Measurements from ENCODE around the gene DTX1. TPM values are rescaled to one million over a fixed set of nuclear protein-coding genes. Genes with fewer than 3 reads are reported as not detected.

DTX1 gene
- total RNA-seq, 1 donor from 2014 or later = 4.3 TPM

GRCh38 chr12:113058553-113058952 is 2.0 kb downstream of the DTX1 start:
- H3K4me3 Mint-ChIP-seq (ENCODE audit: unreplicated experiment) = no peak overlapping the region
- peaks cover 3% of the 10 kb centered on the region for H3K4me1 Mint-ChIP-seq (ENCODE audit: low read depth, unreplicated experiment)
- H3K36me3 Mint-ChIP-seq (ENCODE audit: unreplicated experiment) = no peaks in the 10 kb centered on the region
- H3K9me3 Mint-ChIP-seq (ENCODE audit: unreplicated experiment) = no peaks in the 10 kb centered on the region
- TF ChIP-seq CTCF (IDR thresholded peaks at IDR 0.05; ENCODE audit: partially characterized antibody, unreplicated experiment) = no peak
- H3K27me3 Mint-ChIP-seq (ENCODE audit: unreplicated experiment) = peaks cover 11% of the 10 kb centered on the region
- H3K27ac Mint-ChIP-seq (ENCODE audit: unreplicated experiment) = no peak overlapping the region
- no peak for DNase-seq

DNA sequence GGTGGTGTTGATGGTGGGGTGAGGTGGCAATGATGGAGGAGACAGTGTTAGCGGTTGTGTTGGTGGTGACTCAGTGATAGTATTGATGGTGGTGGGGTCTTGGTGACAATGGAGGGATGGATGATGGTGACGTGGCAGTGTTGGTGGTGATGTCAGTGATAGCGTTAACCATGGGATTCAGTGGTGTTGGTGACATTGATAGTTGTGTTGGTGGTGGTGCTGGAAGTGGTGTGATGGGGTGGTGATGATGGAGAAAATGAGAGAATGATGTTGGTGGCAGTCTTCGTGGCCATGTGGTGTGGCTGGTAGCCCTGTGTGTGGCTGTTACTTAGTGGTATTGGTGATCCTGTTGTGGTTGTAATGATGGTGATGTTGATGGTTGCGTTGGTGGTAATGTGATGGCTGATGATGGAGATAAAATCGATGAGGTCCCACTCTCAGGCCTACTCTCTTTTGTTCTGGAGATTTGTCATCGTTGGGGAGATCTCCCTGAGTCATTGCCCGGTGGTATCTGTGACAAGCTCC is 2.6 kb downstream of the DTX1 start:
- peaks cover 11% of the 10 kb centered on the region for H3K27me3 Mint-ChIP-seq (ENCODE audit: unreplicated experiment)

GRCh38 chr12:113060336-113060960 is 3.9 kb downstream of the DTX1 start:
- Mint-ChIP-seq H3K27me3 (ENCODE audit: unreplicated experiment) (peaks cover 9% of the 10 kb centered on the region), H3K4me3 (ENCODE audit: unreplicated experiment) (no peak overlapping the region), H3K4me1 (ENCODE audit: low read depth, unreplicated experiment) (peaks cover 9% of the 10 kb centered on the region), H3K36me3 (ENCODE audit: unreplicated experiment) (no peaks in the 10 kb centered on the region), H3K9me3 (ENCODE audit: unreplicated experiment) (peaks cover 3% of the 10 kb centered on the region), H3K27ac (ENCODE audit: unreplicated experiment) (no peak overlapping the region)
- TF ChIP-seq CTCF (IDR thresholded peaks at IDR 0.05; ENCODE audit: partially characterized antibody, unreplicated experiment) = no peak
- no peak for DNase-seq

More for the DNA sequence above, 2.6 kb downstream of the DTX1 start:
- Mint-ChIP-seq H3K4me1 (ENCODE audit: low read depth, unreplicated experiment) (peaks cover 3% of the 10 kb centered on the region), H3K27ac (ENCODE audit: unreplicated experiment) (no peak overlapping the region), H3K4me3 (ENCODE audit: unreplicated experiment) (no peak overlapping the region), H3K36me3 (ENCODE audit: unreplicated experiment) (no peaks in the 10 kb centered on the region), H3K9me3 (ENCODE audit: unreplicated experiment) (no peaks in the 10 kb centered on the region)
- no peak for DNase-seq
- TF ChIP-seq CTCF (IDR thresholded peaks at IDR 0.05; ENCODE audit: partially characterized antibody, unreplicated experiment) = no peak

- H3K9me3 Mint-ChIP-seq (ENCODE audit: unreplicated experiment) = peaks cover 3% of the 10 kb centered on the region
- H3K36me3 Mint-ChIP-seq (ENCODE audit: unreplicated experiment) = no peaks in the 10 kb centered on the region
- H3K4me1 Mint-ChIP-seq (ENCODE audit: low read depth, unreplicated experiment) = peaks cover 9% of the 10 kb centered on the region
- H3K27me3 Mint-ChIP-seq (ENCODE audit: unreplicated experiment) = peaks cover 9% of the 10 kb centered on the region
- DNase-seq = no peak
- H3K4me3 Mint-ChIP-seq (ENCODE audit: unreplicated experiment) = no peak overlapping the region
- no peak for TF ChIP-seq CTCF (IDR thresholded peaks at IDR 0.05; ENCODE audit: partially characterized antibody, unreplicated experiment)
- H3K27ac Mint-ChIP-seq (ENCODE audit: unreplicated experiment) = no peak overlapping the region
Measured at GRCh38 chr12:113061061-113061694, 4.6 kb downstream of the DTX1 start.
